K562 (cell line): ENCODE data around the gene CTCFL. TPM values are rescaled to one million over a fixed set of nuclear protein-coding genes. Genes with fewer than 3 reads are reported as not detected.

Experiments used
- ATAC-seq: fragments of 200-7000 bp; cut with Tn5 transposase; 3 replicates; pipeline ENCODE4 v1.9.1; 2020; ENCODE audit warnings: moderate library complexity
- BruUV-seq: library from RNA; stranded (reverse); fragments of 400-500 nt; replicated peaks from 2 replicates; lab custom pipeline; 2021; lab: Mats Ljungman, UMichigan
- CTCF ChIA-PET: fragments of 300-600 bp; formaldehyde crosslinking; extraction: SDS; loops from one replicate; lab custom pipeline; 2021; ENCODE audit warnings: low intra/inter-chr PET ratio; lab: Yijun Ruan, JAX
- POLR2A ChIA-PET: fragments of 300-600, 350-650 bp; sonication (Branson Sonifier 250); formaldehyde crosslinking; extraction: SDS; loops from one replicate; lab custom pipeline; 2021; ENCODE audit warnings: antibody characterized with exemption, inconsistent platforms; lab: Yijun Ruan, JAX
- DNase-seq, 4 experiments: peaks; one replicate each; pipeline versions ENCODE4 v3.0.0 to v3.0.0-alpha.2; 2011 to 2018; ENCODE audit warnings: low spot score in 3 of 4, mixed read lengths in 3 of 4; ENCODE audit errors: extremely low read depth in 1 of 4
- FAIRE-seq: peaks from 2 replicates; lab custom pipeline; 2011; peaks lifted over from hg19 to GRCh38; lab: Jason Lieb, UNC
- H2AFZ ChIP-seq: 2 replicates; pipeline ENCODE4 v1.6.0; 2011; ENCODE audit warnings: low read depth, low read length, control low read depth, inconsistent platforms
- H3K27ac ChIP-seq: fragments of 200-600 bp; 3 replicates; pipeline ENCODE4 v1.8.0; 2011; ENCODE audit warnings: low read depth, mild to moderate bottlenecking, control low read depth, inconsistent platforms, low read length, moderate library complexity, mixed read lengths; ENCODE audit errors: extremely low read depth
- H3K27me3 ChIP-seq, 2 experiments: fragments of 300-600 bp in 1 of 2; 2 replicates in 1 of 2; 3 replicates in 1 of 2; pipeline versions ENCODE4 v1.6.0 to v1.8.0; 2011; ENCODE audit warnings: inconsistent platforms in 2 of 2, low read length in 2 of 2, mild to moderate bottlenecking in 1 of 2, mixed read lengths in 1 of 2, moderate library complexity in 1 of 2; ENCODE audit not compliant: control insufficient read depth in 2 of 2, insufficient read depth in 2 of 2
- H3K36me3 ChIP-seq: fragments of 300-600 bp; 3 replicates; pipeline ENCODE4 v1.8.0; 2011; ENCODE audit warnings: mild to moderate bottlenecking, low read length, inconsistent platforms; ENCODE audit not compliant: control insufficient read depth, insufficient read depth
- H3K4me1 ChIP-seq, 2 experiments: fragments of 200-600 bp in 1 of 2; replicated peaks in 1 of 2; 2 replicates in 1 of 2; 3 replicates in 1 of 2; pipeline versions ENCODE4 v1.5.1 to v1.8.0; 2011; ENCODE audit warnings: inconsistent platforms in 2 of 2, low read length in 2 of 2, mild to moderate bottlenecking in 1 of 2, mixed read lengths in 1 of 2, moderate library complexity in 1 of 2; ENCODE audit not compliant: control insufficient read depth in 2 of 2, insufficient read depth in 2 of 2
- H3K4me2 ChIP-seq: 2 replicates; pipeline ENCODE4 v1.6.1; 2011; ENCODE audit warnings: low read length, control low read depth, inconsistent platforms, mixed read lengths; ENCODE audit not compliant: insufficient read depth
- H3K4me3 ChIP-seq: fragments of 200-600 bp; sonication (generic), shearing (Covaris generic); 2 replicates; pipeline ENCODE4 v1.5.1; 2016; ENCODE audit warnings: control low read depth, inconsistent platforms
- H3K79me2 ChIP-seq: fragments of 200-600 bp; 3 replicates; pipeline ENCODE4 v1.8.0; 2011; ENCODE audit warnings: low read length, inconsistent platforms; ENCODE audit not compliant: control insufficient read depth, insufficient read depth
- H3K9ac ChIP-seq, 2 experiments: 2 replicates each; pipeline versions ENCODE4 v1.6.0 to v1.6.1; 2011; ENCODE audit warnings: low read depth in 2 of 2, low read length in 2 of 2, control low read depth in 1 of 2, inconsistent platforms in 1 of 2, mild to moderate bottlenecking in 1 of 2, mixed read lengths in 1 of 2; ENCODE audit not compliant: insufficient read depth in 1 of 2
- H3K9me1 ChIP-seq: one replicate; pipeline ENCODE4 v1.6.0; 2011; ENCODE audit warnings: inconsistent platforms, mild to moderate bottlenecking, low read length, moderate library complexity; ENCODE audit not compliant: control insufficient read depth, insufficient read depth
- H3K9me3 ChIP-seq: replicated peaks from 2 replicates; pipeline ENCODE4 v1.5.1; 2011; ENCODE audit warnings: low read depth, low read length, inconsistent platforms; ENCODE audit not compliant: control insufficient read depth, insufficient read depth
- H4K20me1 ChIP-seq: replicated peaks from 2 replicates; pipeline ENCODE4 v1.6.1; 2011; ENCODE audit warnings: low read length, inconsistent platforms, mixed read lengths; ENCODE audit not compliant: control insufficient read depth, insufficient read depth
- ARID4B ChIP-seq: sonication (generic); formaldehyde crosslinking; IDR thresholded peaks from 2 replicates; pipeline ENCODE4 v1.8.0; 2022; ENCODE audit warnings: mild to moderate bottlenecking, missing genetic modification reagents
- BACH1 ChIP-seq: fragments of 200-800 bp; sonication (Bioruptor generic); IDR thresholded peaks from 2 replicates; pipeline ENCODE4 v1.6.1; 2016; ENCODE audit warnings: missing genetic modification characterization, missing compliant biosample characterization
- CTCFL ChIP-seq: IDR thresholded peaks from 2 replicates; pipeline ENCODE4 v1.6.1; 2011; ENCODE audit warnings: borderline replicate concordance, low read depth, mild to moderate bottlenecking, moderate library complexity, low read length; ENCODE audit not compliant: insufficient read depth, poor library complexity, severe bottlenecking
- DNMT1 ChIP-seq: fragments of 450-650 bp; IDR thresholded peaks from 2 replicates; pipeline ENCODE4 v1.6.1; 2016; ENCODE audit warnings: antibody characterized with exemption, mild to moderate bottlenecking
- EHMT2 ChIP-seq: fragments of 450-650 bp; IDR thresholded peaks from 2 replicates; pipeline ENCODE4 v1.6.1; 2018; ENCODE audit warnings: antibody characterized with exemption
- MAZ ChIP-seq, 2 experiments: fragments of 450-650 bp in 1 of 2; sonication (generic) in 1 of 2; formaldehyde crosslinking; IDR thresholded peaks in 1 of 2; conservative IDR thresholded peaks in 1 of 2; 2 replicates each; pipeline versions ENCODE4 v1.4.0 to v1.5.0; 2020; ENCODE audit warnings: mild to moderate bottlenecking in 1 of 2, missing genetic modification reagents in 1 of 2
- UBTF ChIP-seq, 2 experiments: IDR thresholded peaks; 2 replicates each; pipeline ENCODE4 v1.6.1; 2012; ENCODE audit warnings: improper control_type of control experiment in 2 of 2, low read depth in 2 of 2, low read length in 2 of 2, borderline replicate concordance in 1 of 2
- ZNF146 ChIP-seq: IDR thresholded peaks from one replicate; pipeline ENCODE4 v1.6.1; 2018; ENCODE audit warnings: missing compliant biosample characterization; ENCODE audit not compliant: unreplicated experiment
- WGBS: fragments of 100-300 bp; shearing (Covaris generic); methylation state at CpG from one replicate; pipeline ENCODE4 v1.1.6; 2016; ENCODE audit warnings: low coverage, mixed read lengths; ENCODE audit not compliant: insufficient coverage; ENCODE audit errors: missing lambda C conversion rate; 5-methylcytosine and 5-hydroxymethylcytosine counted together
- in situ Hi-C: fragments of 300-500 bp; cut with MboI; formaldehyde crosslinking; loops from 4 replicates; pipeline ENCODE4 v1.15.0; 2018; ENCODE audit warnings: inconsistent platforms, mixed read lengths
- intact Hi-C: fragments of 100-400 bp; cut with micrococcal nuclease; formaldehyde crosslinking; loops from 2 replicates; pipeline ENCODE4 v1.14.2; 2022
- polyA plus RNA-seq, 8 experiments: library from polyadenylated mRNA; depleted of rRNA in 4 of 8; stranded (reverse) in 5 of 8; unstranded in 3 of 8; fragments of >200 nt; fragmentation: Nextera tagmentation in 2 of 8; fragmentation: Illumina TruSeq in 1 of 8; extraction: Ambion mirVana in 2 of 8; extraction: Trizol in 1 of 8; gene quantifications; 2 replicates each; pipeline versions ENCODE4 v1.2.1 to v1.2.3, GENCODE V29; 2011 to 2014; ENCODE audit warnings: inconsistent platforms in 1 of 8, missing spikeins in 1 of 8
- total RNA-seq, 7 experiments: library from RNA; depleted of rRNA in 6 of 7; stranded (reverse); fragments of >200 nt in 6 of 7; fragmentation: Illumina TruSeq in 2 of 7; extraction: Trizol in 2 of 7; gene quantifications; 2 replicates each; pipeline versions ENCODE4 v1.2.1 to v1.2.3, GENCODE V29; 2011 to 2021; ENCODE audit warnings: low replicate concordance in 1 of 7

The CTCFL gene
- total and polyA plus RNA-seq, 9 of the 15 experiments (the other 6 are each of a cell fraction or from before 2014, with no cell fraction given), result 42.4 to 188 (median 111) TPM

- no peak for TF ChIP-seq BACH1 (tag)
Measured at GRCh38 chr20:57525328-57526086, 567 bp upstream of the CTCFL start (continued).

- CTCF ChIA-PET, result interaction anchor here (4.9 kb wide), 1 partner anchor 70 kb away, joined by 103 read pairs; no protein-coding TSS in a partner anchor
- peak; percentile 23 for FAIRE-seq
- peak; percentile 37 for ATAC-seq
- Histone ChIP-seq H3K9me3 (no peaks in the 10 kb centered on the region), H3K9ac (peak overlapping the region; percentile 93 to 96), H3K9me1 (no peaks in the 10 kb centered on the region), H3K27ac (peak overlapping the region; percentile 93), H2AFZ (peak overlapping the region; percentile 48), H3K4me2 (peak overlapping the region; percentile 95), H3K4me3 (peak overlapping the region; percentile 59), H3K79me2 (peaks cover 59% of the 10 kb centered on the region), H3K27me3 (no peaks in the 10 kb centered on the region), H3K36me3 (peaks cover 52% of the 10 kb centered on the region), H3K4me1 (peaks cover 27 to 32% of the 10 kb centered on the region in 2 experiments; a peak in 4 of 5 replicates), H4K20me1 (0 out of 2 replicates have a peak, but pooled peaks cover 9% of the 10 kb centered on the region)
- no TSS peak for BruUV-seq
- in situ Hi-C loops (loop anchor here (10.0 kb wide), 1 partner anchor 681 kb away; no protein-coding TSS in a partner anchor), intact Hi-C loops (loop anchor here (5.0 kb wide), 1 partner anchor 416 kb away; no protein-coding TSS in a partner anchor)
- 3% methylated on average over 7 of the region's 11 CpGs for WGBS
- DNase-seq, result peak in 3 of 4 experiments; percentile 15 to 67 (median 38)
- POLR2A ChIA-PET, result interaction anchor here (0.6 to 1.8 kb wide), 6 partner anchors 13 to 133 kb away, joined by 3 to 6 read pairs (median 4); no protein-coding TSS in a partner anchor
- no peak for TF ChIP-seq DNMT1
- 0 out of 4 replicates have a peak, but pooled peaks of 1 of the 2 experiments have one; percentile 51 for TF ChIP-seq MAZ (CRISPR knock-in tag; conservative IDR thresholded peaks at IDR 0.05 in 1 of 2, IDR thresholded peaks at IDR 0.05 in 1 of 2)
- TF ChIP-seq ARID4B (CRISPR knock-in tag), result 0 out of 2 replicates have a peak, but pooled peaks have one; percentile 20
- peak; percentile 59 to 65; a peak in 1 of 4 replicates for TF ChIP-seq UBTF (IDR thresholded peaks at IDR 0.05; ENCODE audit: borderline replicate concordance in 1 of 2, low read depth in 2 of 2, low read length in 2 of 2)
- TF ChIP-seq CTCFL, result no peak
- TF ChIP-seq ZNF146 (CRISPR knock-in tag), result no peak
- TF ChIP-seq EHMT2, result no peak
Measured at GRCh38 chr20:57523782-57524181, 1.2 kb downstream of the CTCFL start.
